HCT116 (cell line): ENCODE measurements around the gene SLC22A12. TPM values are rescaled to one million over a fixed set of nuclear protein-coding genes. Genes with fewer than 3 reads are reported as not detected.

Source experiments
- ATAC-seq: fragments of 200-7000 bp; cut with Tn5 transposase; 2 replicates; pipeline ENCODE4 v1.9.1; 2020; ENCODE audit warnings: mild to moderate bottlenecking, moderate library complexity
- BruUV-seq: library from RNA; stranded (reverse); fragments of 400-500 nt; replicated peaks from 2 replicates; lab custom pipeline; 2021; lab: Mats Ljungman, UMichigan
- CTCF ChIA-PET: fragments of 300-600 bp; sonication (Branson Sonifier 250); formaldehyde crosslinking; loops from one replicate; lab custom pipeline; 2021; ENCODE audit warnings: antibody characterized with exemption; lab: Charles Lee
- POLR2A ChIA-PET: fragments of 300-600, 350-600 bp; sonication (Branson Sonifier 250); formaldehyde crosslinking; loops from one replicate; lab custom pipeline; 2021; ENCODE audit warnings: antibody characterized with exemption; lab: Charles Lee
- RAD21 ChIA-PET, 2 experiments: fragments of 300-600 bp; sonication (Branson Sonifier 250); formaldehyde crosslinking; loops; one replicate each; lab custom pipeline; 2023; ENCODE audit warnings: low total read pairs in 2 of 2; ENCODE audit not compliant: uncharacterized antibody in 2 of 2, unreplicated experiment in 2 of 2, low non-redundant PET in 1 of 2; lab: Charles Lee
- DNase-seq: peaks from one replicate; pipeline ENCODE4 v3.0.0-alpha.2; 2010; ENCODE audit warnings: low read depth, low spot score
- H2AFZ ChIP-seq: fragments of 200-600 bp; shearing (Covaris generic), sonication (generic); 2 replicates; pipeline ENCODE4 v1.6.1; 2017; ENCODE audit warnings: low read depth, mixed run types, mixed read lengths, antibody characterized with exemption, low read length; ENCODE audit not compliant: poor library complexity, severe bottlenecking
- H3K27ac ChIP-seq: 2 replicates; pipeline ENCODE4 v1.5.1; 2012; ENCODE audit warnings: low read depth, low read length
- H3K27me3 ChIP-seq: fragments of 200-600 bp; sonication (generic); 2 replicates; pipeline ENCODE4 v1.6.1; 2016; ENCODE audit warnings: mixed run types, low read length, mixed read lengths; ENCODE audit not compliant: insufficient read depth
- H3K36me3 ChIP-seq, 2 experiments: fragments of 200-500 bp in 1 of 2; fragments of 200-600 bp in 1 of 2; sonication (Bioruptor generic) in 1 of 2; sonication (generic) in 1 of 2; 2 replicates each; pipeline versions ENCODE4 v1.5.1 to v1.6.1; 2014 to 2016; ENCODE audit warnings: low read length in 2 of 2, inconsistent platforms in 1 of 2, mixed read lengths in 1 of 2, mixed run types in 1 of 2; ENCODE audit not compliant: insufficient read depth in 2 of 2, control insufficient read depth in 1 of 2
- H3K4me1 ChIP-seq, 2 experiments: fragments of 200-600 bp in 1 of 2; sonication (generic) in 1 of 2; 2 replicates each; pipeline versions ENCODE4 v1.5.1 to v1.6.1; 2012 to 2017; ENCODE audit warnings: low read length in 2 of 2, inconsistent platforms in 1 of 2, mild to moderate bottlenecking in 1 of 2, mixed read lengths in 1 of 2, mixed run types in 1 of 2, moderate library complexity in 1 of 2; ENCODE audit not compliant: insufficient read depth in 2 of 2, control insufficient read depth in 1 of 2
- H3K4me2 ChIP-seq: fragments of 200-600 bp; sonication (generic); 2 replicates; pipeline ENCODE4 v1.6.1; 2017; ENCODE audit warnings: mixed run types, low read length, mixed read lengths
- H3K4me3 ChIP-seq, 2 experiments: fragments of 200-600 bp in 1 of 2; sonication (generic) in 1 of 2; replicated peaks in 1 of 2; 2 replicates each; pipeline ENCODE4 v1.5.1; 2011 to 2016; ENCODE audit warnings: low read length in 2 of 2, control low read depth in 1 of 2, low read depth in 1 of 2, mild to moderate bottlenecking in 1 of 2, mixed read lengths in 1 of 2, mixed run types in 1 of 2
- H3K79me2 ChIP-seq: fragments of 200-600 bp; sonication (generic); 2 replicates; pipeline ENCODE4 v1.6.1; 2017; ENCODE audit warnings: mild to moderate bottlenecking, mixed run types, low read length, moderate library complexity, mixed read lengths; ENCODE audit not compliant: insufficient read depth
- H3K9ac ChIP-seq: fragments of 200-600 bp; sonication (generic); 2 replicates; pipeline ENCODE4 v1.6.1; 2016; ENCODE audit warnings: low read length, mixed read lengths
- H3K9me2 ChIP-seq: fragments of 200-600 bp; sonication (generic), shearing (Covaris generic); 2 replicates; pipeline ENCODE4 v1.6.1; 2017; ENCODE audit warnings: mixed run types, mild to moderate bottlenecking, moderate library complexity; ENCODE audit not compliant: insufficient read depth
- H3K9me3 ChIP-seq, 2 experiments: fragments of 200-500 bp in 1 of 2; fragments of 200-600 bp in 1 of 2; sonication (Bioruptor generic) in 1 of 2; sonication (generic) in 1 of 2; 2 replicates each; pipeline ENCODE4 v1.6.1; 2014 to 2017; ENCODE audit warnings: low read length in 2 of 2, mixed read lengths in 2 of 2, inconsistent platforms in 1 of 2, low read depth in 1 of 2, mild to moderate bottlenecking in 1 of 2, mixed run types in 1 of 2, moderate library complexity in 1 of 2; ENCODE audit not compliant: control insufficient read depth in 1 of 2, insufficient read depth in 1 of 2
- H4K20me1 ChIP-seq: fragments of 200-600 bp; sonication (generic), shearing (Covaris generic); 2 replicates; pipeline ENCODE4 v1.6.1; 2017; ENCODE audit warnings: mixed run types, mild to moderate bottlenecking, moderate library complexity; ENCODE audit not compliant: insufficient read depth
- CBX3 ChIP-seq: IDR thresholded peaks from 2 replicates; pipeline ENCODE4 v1.6.1; 2012; ENCODE audit warnings: low read depth
- CEBPB ChIP-seq: IDR thresholded peaks from 2 replicates; pipeline ENCODE4 v1.6.1; 2012; ENCODE audit warnings: low read depth
- EGR1 ChIP-seq: IDR thresholded peaks from 2 replicates; pipeline ENCODE4 v1.6.1; 2012; ENCODE audit warnings: low read depth
- EZH2 ChIP-seq: fragments of 200-600 bp; sonication (generic); IDR thresholded peaks from 2 replicates; pipeline ENCODE4 v1.6.1; 2017; ENCODE audit warnings: antibody characterized with exemption, mixed run types
- EZH2phosphoT487 ChIP-seq: fragments of 200-600 bp; IDR thresholded peaks from 2 replicates; pipeline ENCODE4 v1.6.1; 2018; ENCODE audit warnings: antibody characterized with exemption, borderline replicate concordance
- JUND ChIP-seq: IDR thresholded peaks from 2 replicates; pipeline ENCODE4 v1.6.1; 2012
- POLR2AphosphoS5 ChIP-seq: IDR thresholded peaks from 2 replicates; pipeline ENCODE4 v1.6.1; 2011; ENCODE audit warnings: mild to moderate bottlenecking, low read depth, low read length, moderate library complexity
- RAD21 ChIP-seq: IDR thresholded peaks from 2 replicates; pipeline ENCODE4 v1.6.1; 2012; ENCODE audit warnings: low read depth, mild to moderate bottlenecking
- SIN3A ChIP-seq: IDR thresholded peaks from 2 replicates; pipeline ENCODE4 v1.6.1; 2012; ENCODE audit warnings: low read depth
- YY1 ChIP-seq: IDR thresholded peaks from 2 replicates; pipeline ENCODE4 v1.6.1; 2011; ENCODE audit warnings: low read length, low read depth, moderate library complexity, mild to moderate bottlenecking; ENCODE audit not compliant: insufficient replicate concordance; ENCODE audit errors: extremely low read depth
- ZFX ChIP-seq: fragments of 450-650 bp; IDR thresholded peaks from 2 replicates; pipeline ENCODE4 v1.6.1; 2017
- ZNF274 ChIP-seq: fragments of 200-500 bp; sonication (Bioruptor generic); IDR thresholded peaks from 2 replicates; pipeline ENCODE4 v1.6.1; 2014; ENCODE audit warnings: mild to moderate bottlenecking, low read depth, low read length, inconsistent platforms
- intact Hi-C: fragments of 100-400 bp; cut with micrococcal nuclease; formaldehyde crosslinking; loops from 2 replicates; pipeline ENCODE4 v1.10.0; 2022
- total RNA-seq: library from RNA; stranded (reverse); gene quantifications from one replicate; pipeline ENCODE4 v1.2.1, GENCODE V29; 2021; ENCODE audit not compliant: unreplicated experiment
- TF ChIP-seq, protein P1 (sequence below): IDR thresholded peaks from 2 replicates; pipeline ENCODE4 v1.6.1; 2012; ENCODE audit warnings: low read depth
- TF ChIP-seq, protein P2 (sequence below): IDR thresholded peaks from 2 replicates; pipeline ENCODE4 v1.6.1; 2012
- TF ChIP-seq, protein P3 (sequence below), 3 experiments: fragments of 200-600 bp in 1 of 3; sonication (generic) in 1 of 3; IDR thresholded peaks in 2 of 3; conservative IDR thresholded peaks in 1 of 3; 2 replicates each; pipeline ENCODE4 v1.5.1; 2012 to 2017; ENCODE audit warnings: low read depth in 2 of 3, low read length in 2 of 3, antibody characterized with exemption in 1 of 3, borderline replicate concordance in 1 of 3, control low read depth in 1 of 3, mild to moderate bottlenecking in 1 of 3, mixed read lengths in 1 of 3, mixed run types in 1 of 3, moderate library complexity in 1 of 3; ENCODE audit not compliant: insufficient read depth in 1 of 3
- TF ChIP-seq, protein P4 (sequence below): IDR thresholded peaks from 2 replicates; pipeline ENCODE4 v1.6.1; 2012
- TF ChIP-seq, protein P5 (sequence below): IDR thresholded peaks from 2 replicates; pipeline ENCODE4 v1.6.1; 2011; ENCODE audit warnings: mild to moderate bottlenecking, low read length, moderate library complexity; ENCODE audit not compliant: insufficient replicate concordance; ENCODE audit errors: extremely low read depth

SLC22A12 gene
- total RNA-seq, 1 experiment from 2014 or later, result not detected

DNA sequence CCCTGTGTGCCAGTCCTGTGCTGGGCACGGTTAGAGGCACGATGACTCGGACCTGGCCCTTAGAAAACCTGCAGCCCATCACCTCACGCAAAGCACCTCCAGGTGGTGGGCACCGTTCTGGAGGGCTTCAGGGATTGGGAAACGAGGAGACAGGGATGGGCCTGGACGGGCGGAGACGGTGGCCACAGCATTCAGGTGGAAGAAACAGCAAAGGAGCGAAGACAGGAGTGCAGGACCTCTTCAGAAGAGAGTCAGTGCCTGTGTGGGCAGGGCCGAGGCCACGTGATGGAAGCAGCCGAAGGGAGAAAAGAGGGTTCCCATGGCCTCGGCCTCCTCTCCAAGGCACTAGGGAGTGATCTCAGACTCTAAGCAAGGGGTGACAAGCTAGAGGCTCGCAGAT lies 8.1 kb upstream of the SLC22A12 start:
- Histone ChIP-seq H3K9ac (no peak overlapping the region), H3K4me2 (0 out of 2 replicates have a peak overlapping the region, but pooled peaks have one; percentile 5), H3K36me3 (no peaks in the 10 kb centered on the region), H4K20me1 (no peaks in the 10 kb centered on the region), H3K27me3 (no peaks in the 10 kb centered on the region), H3K9me2 (no peaks in the 10 kb centered on the region), H3K4me1 (peaks cover 0 to 10% of the 10 kb centered on the region in 2 experiments; a peak in 1 of 4 replicates), H3K79me2 (no peaks in the 10 kb centered on the region), H3K9me3 (no peaks in the 10 kb centered on the region), H2AFZ (no peak overlapping the region), H3K4me3 (no peak overlapping the region), H3K27ac (no peak overlapping the region)
- no TSS peak for BruUV-seq
- intact Hi-C loops, result no loop called here
- DNase-seq (no peak), ATAC-seq (no peak)
- ChIA-PET CTCF (no interaction called here), RAD21 (no interaction called here), POLR2A (no interaction called here)
- TF ChIP-seq, protein P1, sequence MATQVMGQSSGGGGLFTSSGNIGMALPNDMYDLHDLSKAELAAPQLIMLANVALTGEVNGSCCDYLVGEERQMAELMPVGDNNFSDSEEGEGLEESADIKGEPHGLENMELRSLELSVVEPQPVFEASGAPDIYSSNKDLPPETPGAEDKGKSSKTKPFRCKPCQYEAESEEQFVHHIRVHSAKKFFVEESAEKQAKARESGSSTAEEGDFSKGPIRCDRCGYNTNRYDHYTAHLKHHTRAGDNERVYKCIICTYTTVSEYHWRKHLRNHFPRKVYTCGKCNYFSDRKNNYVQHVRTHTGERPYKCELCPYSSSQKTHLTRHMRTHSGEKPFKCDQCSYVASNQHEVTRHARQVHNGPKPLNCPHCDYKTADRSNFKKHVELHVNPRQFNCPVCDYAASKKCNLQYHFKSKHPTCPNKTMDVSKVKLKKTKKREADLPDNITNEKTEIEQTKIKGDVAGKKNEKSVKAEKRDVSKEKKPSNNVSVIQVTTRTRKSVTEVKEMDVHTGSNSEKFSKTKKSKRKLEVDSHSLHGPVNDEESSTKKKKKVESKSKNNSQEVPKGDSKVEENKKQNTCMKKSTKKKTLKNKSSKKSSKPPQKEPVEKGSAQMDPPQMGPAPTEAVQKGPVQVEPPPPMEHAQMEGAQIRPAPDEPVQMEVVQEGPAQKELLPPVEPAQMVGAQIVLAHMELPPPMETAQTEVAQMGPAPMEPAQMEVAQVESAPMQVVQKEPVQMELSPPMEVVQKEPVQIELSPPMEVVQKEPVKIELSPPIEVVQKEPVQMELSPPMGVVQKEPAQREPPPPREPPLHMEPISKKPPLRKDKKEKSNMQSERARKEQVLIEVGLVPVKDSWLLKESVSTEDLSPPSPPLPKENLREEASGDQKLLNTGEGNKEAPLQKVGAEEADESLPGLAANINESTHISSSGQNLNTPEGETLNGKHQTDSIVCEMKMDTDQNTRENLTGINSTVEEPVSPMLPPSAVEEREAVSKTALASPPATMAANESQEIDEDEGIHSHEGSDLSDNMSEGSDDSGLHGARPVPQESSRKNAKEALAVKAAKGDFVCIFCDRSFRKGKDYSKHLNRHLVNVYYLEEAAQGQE, result no peak
- no peak for TF ChIP-seq EZH2phosphoT487
- no peak for TF ChIP-seq RAD21
- TF ChIP-seq, protein P2, sequence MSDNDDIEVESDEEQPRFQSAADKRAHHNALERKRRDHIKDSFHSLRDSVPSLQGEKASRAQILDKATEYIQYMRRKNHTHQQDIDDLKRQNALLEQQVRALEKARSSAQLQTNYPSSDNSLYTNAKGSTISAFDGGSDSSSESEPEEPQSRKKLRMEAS, result no peak
- TF ChIP-seq JUND, result no peak
- TF ChIP-seq YY1, result no peak
- TF ChIP-seq, protein P3, sequence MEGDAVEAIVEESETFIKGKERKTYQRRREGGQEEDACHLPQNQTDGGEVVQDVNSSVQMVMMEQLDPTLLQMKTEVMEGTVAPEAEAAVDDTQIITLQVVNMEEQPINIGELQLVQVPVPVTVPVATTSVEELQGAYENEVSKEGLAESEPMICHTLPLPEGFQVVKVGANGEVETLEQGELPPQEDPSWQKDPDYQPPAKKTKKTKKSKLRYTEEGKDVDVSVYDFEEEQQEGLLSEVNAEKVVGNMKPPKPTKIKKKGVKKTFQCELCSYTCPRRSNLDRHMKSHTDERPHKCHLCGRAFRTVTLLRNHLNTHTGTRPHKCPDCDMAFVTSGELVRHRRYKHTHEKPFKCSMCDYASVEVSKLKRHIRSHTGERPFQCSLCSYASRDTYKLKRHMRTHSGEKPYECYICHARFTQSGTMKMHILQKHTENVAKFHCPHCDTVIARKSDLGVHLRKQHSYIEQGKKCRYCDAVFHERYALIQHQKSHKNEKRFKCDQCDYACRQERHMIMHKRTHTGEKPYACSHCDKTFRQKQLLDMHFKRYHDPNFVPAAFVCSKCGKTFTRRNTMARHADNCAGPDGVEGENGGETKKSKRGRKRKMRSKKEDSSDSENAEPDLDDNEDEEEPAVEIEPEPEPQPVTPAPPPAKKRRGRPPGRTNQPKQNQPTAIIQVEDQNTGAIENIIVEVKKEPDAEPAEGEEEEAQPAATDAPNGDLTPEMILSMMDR (IDR thresholded peaks at IDR 0.05 in 2 of 3, conservative IDR thresholded peaks at IDR 0.05 in 1 of 3; ENCODE audit: borderline replicate concordance in 1 of 3, insufficient read depth in 1 of 3, low read depth in 2 of 3, low read length in 2 of 3), result no peak
- no peak for TF ChIP-seq SIN3A
- TF ChIP-seq CBX3, result no peak
- no peak for TF ChIP-seq EZH2
- TF ChIP-seq CEBPB, result no peak
- TF ChIP-seq, protein P4, sequence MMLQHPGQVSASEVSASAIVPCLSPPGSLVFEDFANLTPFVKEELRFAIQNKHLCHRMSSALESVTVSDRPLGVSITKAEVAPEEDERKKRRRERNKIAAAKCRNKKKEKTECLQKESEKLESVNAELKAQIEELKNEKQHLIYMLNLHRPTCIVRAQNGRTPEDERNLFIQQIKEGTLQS, result no peak
- no peak for TF ChIP-seq POLR2AphosphoS5
- no peak for TF ChIP-seq EGR1
- TF ChIP-seq ZNF274, result no peak
- TF ChIP-seq, protein P5, sequence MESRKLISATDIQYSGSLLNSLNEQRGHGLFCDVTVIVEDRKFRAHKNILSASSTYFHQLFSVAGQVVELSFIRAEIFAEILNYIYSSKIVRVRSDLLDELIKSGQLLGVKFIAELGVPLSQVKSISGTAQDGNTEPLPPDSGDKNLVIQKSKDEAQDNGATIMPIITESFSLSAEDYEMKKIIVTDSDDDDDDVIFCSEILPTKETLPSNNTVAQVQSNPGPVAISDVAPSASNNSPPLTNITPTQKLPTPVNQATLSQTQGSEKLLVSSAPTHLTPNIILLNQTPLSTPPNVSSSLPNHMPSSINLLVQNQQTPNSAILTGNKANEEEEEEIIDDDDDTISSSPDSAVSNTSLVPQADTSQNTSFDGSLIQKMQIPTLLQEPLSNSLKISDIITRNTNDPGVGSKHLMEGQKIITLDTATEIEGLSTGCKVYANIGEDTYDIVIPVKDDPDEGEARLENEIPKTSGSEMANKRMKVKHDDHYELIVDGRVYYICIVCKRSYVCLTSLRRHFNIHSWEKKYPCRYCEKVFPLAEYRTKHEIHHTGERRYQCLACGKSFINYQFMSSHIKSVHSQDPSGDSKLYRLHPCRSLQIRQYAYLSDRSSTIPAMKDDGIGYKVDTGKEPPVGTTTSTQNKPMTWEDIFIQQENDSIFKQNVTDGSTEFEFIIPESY, result no peak
- TF ChIP-seq ZFX, result no peak
